Measurements from ENCODE around the gene YIF1A.
A peak's percentile ranks its signal among the peaks of the same experiment; 100 is the strongest.

The YIF1A gene

GRCh38 chr11:66274219-66274618 is 14.7 kb downstream of the YIF1A start:
- Histone ChIP-seq H3K9me3 (ENCODE audit: severe bottlenecking) (no peaks in the 10 kb centered on the region), H3K27ac (ENCODE audit: poor library complexity, severe bottlenecking) (no peak overlapping the region), H3K27me3 (ENCODE audit: insufficient read depth, poor library complexity, severe bottlenecking) (no peaks in the 10 kb centered on the region), H3K36me3 (ENCODE audit: low read depth) (peaks cover 51% of the 10 kb centered on the region), H3K4me1 (ENCODE audit: insufficient read depth, poor library complexity, severe bottlenecking) (no peaks in the 10 kb centered on the region), H3K4me3 (ENCODE audit: severe bottlenecking) (no peak overlapping the region)
- peak; percentile 10 for DNase-seq (ENCODE audit: low spot score)
- no peak for TF ChIP-seq CTCF (IDR thresholded peaks at IDR 0.05; ENCODE audit: poor library complexity, severe bottlenecking)
- ATAC-seq (ENCODE audit: low read depth): peak; percentile 22; the same call in 1 of the 3 replicates

GRCh38 chr11:66272596-66272995 is 16.3 kb downstream of the YIF1A start:
- no peak overlapping the region for H3K27ac ChIP-seq (ENCODE audit: poor library complexity, severe bottlenecking)
- no peak for TF ChIP-seq CTCF (IDR thresholded peaks at IDR 0.05; ENCODE audit: poor library complexity, severe bottlenecking)
- no peak overlapping the region for H3K4me3 ChIP-seq (ENCODE audit: severe bottlenecking)
- H3K27me3 ChIP-seq (ENCODE audit: insufficient read depth, poor library complexity, severe bottlenecking): no peaks in the 10 kb centered on the region
- H3K4me1 ChIP-seq (ENCODE audit: insufficient read depth, poor library complexity, severe bottlenecking): no peaks in the 10 kb centered on the region
- H3K9me3 ChIP-seq (ENCODE audit: severe bottlenecking): no peaks in the 10 kb centered on the region
- H3K36me3 ChIP-seq (ENCODE audit: low read depth): peaks cover 51% of the 10 kb centered on the region
- ATAC-seq (ENCODE audit: low read depth) (no peak), DNase-seq (ENCODE audit: low spot score) (no peak)

- Histone ChIP-seq H3K4me3 (ENCODE audit: severe bottlenecking) (no peak overlapping the region), H3K9me3 (ENCODE audit: severe bottlenecking) (no peaks in the 10 kb centered on the region), H3K27me3 (ENCODE audit: insufficient read depth, poor library complexity, severe bottlenecking) (no peaks in the 10 kb centered on the region), H3K27ac (ENCODE audit: poor library complexity, severe bottlenecking) (no peak overlapping the region), H3K36me3 (ENCODE audit: low read depth) (peaks cover 54% of the 10 kb centered on the region), H3K4me1 (ENCODE audit: insufficient read depth, poor library complexity, severe bottlenecking) (no peaks in the 10 kb centered on the region)
- DNase-seq (ENCODE audit: low spot score): peak; percentile 16
- no peak for TF ChIP-seq CTCF (IDR thresholded peaks at IDR 0.05; ENCODE audit: poor library complexity, severe bottlenecking)
- no peak for ATAC-seq (ENCODE audit: low read depth)
These were observed 17.1 kb downstream of the YIF1A start for GRCh38 chr11:66271816-66272215.

- peak; percentile 10 for TF ChIP-seq CTCF (IDR thresholded peaks at IDR 0.05; ENCODE audit: poor library complexity, severe bottlenecking)
- H3K4me1 ChIP-seq (ENCODE audit: insufficient read depth, poor library complexity, severe bottlenecking): no peaks in the 10 kb centered on the region
- no peaks in the 10 kb centered on the region for H3K27me3 ChIP-seq (ENCODE audit: insufficient read depth, poor library complexity, severe bottlenecking)
- H3K9me3 ChIP-seq (ENCODE audit: severe bottlenecking): no peaks in the 10 kb centered on the region
- peaks cover 55% of the 10 kb centered on the region for H3K36me3 ChIP-seq (ENCODE audit: low read depth)
- peak overlapping the region; percentile 52 for H3K4me3 ChIP-seq (ENCODE audit: severe bottlenecking)
- ATAC-seq (ENCODE audit: low read depth): no peak
- peak overlapping the region; percentile 82 for H3K27ac ChIP-seq (ENCODE audit: poor library complexity, severe bottlenecking)
- peak; percentile 42 for DNase-seq (ENCODE audit: low spot score)
These were observed 19.7 kb downstream of the YIF1A start for GRCh38 chr11:66268952-66269905.

All from RWPE2 (cell line).